ENCODE results near the gene HINT3. TPM values are rescaled to one million over a fixed set of nuclear protein-coding genes. Genes with fewer than 3 reads are reported as not detected.

HINT3 gene
- total and polyA plus RNA-seq, 2 of the 13 experiments (the other 11 are each of a cell fraction or from before 2014, with no cell fraction given): 3.1 to 22.8 TPM

GRCh38 chr6:125957391-125957693 is 772 bp downstream of the HINT3 start (continued):
- TF ChIP-seq ZFP41 (CRISPR knock-in tag; IDR thresholded peaks at IDR 0.05; ENCODE audit: borderline replicate concordance) (no peak), HMG20A (CRISPR knock-in tag; IDR thresholded peaks at IDR 0.05; ENCODE audit: borderline replicate concordance) (peak; percentile 10; the same call in 1 of the 2 replicates)

GRCh38 chr6:125957845-125958244 is 1.3 kb downstream of the HINT3 start:
- Histone ChIP-seq H3K4me3 (replicated peaks in 1 of 3; ENCODE audit: insufficient read depth in 1 of 3, low read depth in 2 of 3, low read length in 3 of 3) (peak overlapping the region; percentile 71 to 99 (median 81); a peak in 5 of 6 replicates), H3K27me3 (ENCODE audit: control insufficient read depth in 1 of 2, insufficient read depth in 2 of 2, low read length in 2 of 2) (no peaks in the 10 kb centered on the region; a peak in 1 of 5 replicates), H3K27ac (ENCODE audit: extremely low read length, insufficient read depth, low read length) (peak overlapping the region; percentile 88), H3K4me2 (ENCODE audit: low read depth, low read length) (peak overlapping the region; percentile 84), H2AFZ (ENCODE audit: low read length) (no peak overlapping the region), H3K4me1 (ENCODE audit: insufficient read depth, low read length) (peaks cover 46% of the 10 kb centered on the region), H4K20me1 (ENCODE audit: insufficient read depth, low read length) (no peaks in the 10 kb centered on the region), H3K9ac (ENCODE audit: insufficient read depth, low read depth, low read length) (peak overlapping the region; percentile 95), H3K9me3 (ENCODE audit: low read length) (no peaks in the 10 kb centered on the region), H3K36me3 (replicated peaks in 1 of 2; ENCODE audit: control insufficient read depth in 1 of 2, insufficient read depth in 2 of 2, low read length in 2 of 2) (peaks cover 0 to 8% of the 10 kb centered on the region in 2 experiments; a peak in 1 of 5 replicates), H3K79me2 (ENCODE audit: insufficient read depth, low read length) (peaks cover 30% of the 10 kb centered on the region)
- 26% methylated on average over 4 of the region's 4 CpGs for WGBS (ENCODE audit: low lambda C conversion rate)
- intact Hi-C loops (cut with micrococcal nuclease; ENCODE audit: unreplicated experiment): loop anchor here (1.0 kb wide), 2 partner anchors 11 to 16 kb away; no protein-coding TSS in a partner anchor
- in situ Hi-C loops (cut with HindIII; ENCODE audit: extremely low pct_ligation_motif_present, low pct_unique_long_range_greater_than_20kb): loop anchor here (10.0 kb wide), 1 partner anchor 653 kb away; the partner anchor contains the start of gene HDDC2
- FAIRE-seq (peak; percentile 57), ATAC-seq (0 out of 3 replicates have a peak, but pooled peaks have one; percentile 8), DNase-seq (ENCODE audit: low spot score) (peak; percentile 64)
- TSS peak; percentile 65 for BruUV-seq (replicated peaks)
- ChIA-PET POLR2A (interaction anchor here (2.4 to 3.6 kb wide), 5 partner anchors 13 to 167 kb away, joined by 27 to 71 read pairs (median 40); partner anchors contain the start of genes NCOA7 and TRMT11), CTCF (ENCODE audit: low intra/inter-chr PET ratio, low total read pairs) (interaction anchor here (2.0 to 2.1 kb wide), 2 partner anchors 58 to 99 kb away, joined by 7 to 15 read pairs; no protein-coding TSS in a partner anchor)
- TF ChIP-seq SAP130 (CRISPR knock-in tag; IDR thresholded peaks at IDR 0.05; ENCODE audit: low read depth) (peak; percentile 47), TEAD3 (CRISPR knock-in tag; optimal IDR thresholded peaks at IDR 0.05; ENCODE audit: borderline replicate concordance) (peak; percentile 58), TFE3 (CRISPR knock-in tag; IDR thresholded peaks at IDR 0.05) (peak; percentile 81), TFAP4 (IDR thresholded peaks at IDR 0.05; ENCODE audit: borderline replicate concordance, low read depth) (0 out of 2 replicates have a peak, but pooled peaks have one; percentile 15), DPF2 (CRISPR knock-in tag; IDR thresholded peaks at IDR 0.05; ENCODE audit: borderline replicate concordance, low read depth) (no peak), ZNF792 (CRISPR knock-in tag; IDR thresholded peaks at IDR 0.05) (0 out of 2 replicates have a peak, but pooled peaks have one; percentile 1), ZZZ3 (CRISPR knock-in tag; IDR thresholded peaks at IDR 0.05; ENCODE audit: borderline replicate concordance) (no peak), HOMEZ (CRISPR knock-in tag; IDR thresholded peaks at IDR 0.05; ENCODE audit: low read depth) (0 out of 2 replicates have a peak, but pooled peaks have one; percentile 11), USF2 (IDR thresholded peaks at IDR 0.05; ENCODE audit: low read depth, low read length) (peak; percentile 54), USF2 (CRISPR knock-in tag; IDR thresholded peaks at IDR 0.05; ENCODE audit: borderline replicate concordance) (peak; percentile 65; the same call in 1 of the 2 replicates), ZNF441 (CRISPR knock-in tag; IDR thresholded peaks at IDR 0.05; ENCODE audit: borderline replicate concordance) (no peak), NFYC (CRISPR knock-in tag; IDR thresholded peaks at IDR 0.05) (peak; percentile 33; the same call in 1 of the 2 replicates), POLR2AphosphoS5 (IDR thresholded peaks at IDR 0.05; ENCODE audit: low read depth, low read length) (peak; percentile 53), ZNF563 (CRISPR knock-in tag; IDR thresholded peaks at IDR 0.05) (no peak), REL (CRISPR knock-in tag; conservative IDR thresholded peaks at IDR 0.05) (no peak), ZBTB20 (CRISPR knock-in tag; IDR thresholded peaks at IDR 0.05; ENCODE audit: borderline replicate concordance, low read depth) (0 out of 2 replicates have a peak, but pooled peaks have one; percentile 46)
